Fibroblast of villous mesenchyme (primary cell): ENCODE measurements around the gene C6orf52. TPM values are rescaled to one million over a fixed set of nuclear protein-coding genes. Genes with fewer than 3 reads are reported as not detected.

Source experiments
- DNase-seq: peaks from one replicate; pipeline ENCODE4 v3.0.0-alpha.2; 2010; ENCODE audit warnings: low read depth
- H3K4me3 ChIP-seq: 2 replicates; pipeline ENCODE4 v1.5.1; 2011; ENCODE audit warnings: low read depth, mild to moderate bottlenecking, low read length
- small RNA-seq: library from RNA; depleted of rRNA; stranded (forward); fragments of <200 nt; gene quantifications from one replicate; pipeline ENCODE3, GENCODE V24; 2012
- total RNA-seq: library from RNA; depleted of rRNA; stranded (reverse); fragments of >200 nt; gene quantifications from 2 replicates; pipeline ENCODE4 v1.2.3, GENCODE V29; 2012
- TF ChIP-seq, protein P1 (sequence below): IDR thresholded peaks from 2 replicates; pipeline ENCODE4 v1.5.1; 2012; ENCODE audit warnings: low read depth, mild to moderate bottlenecking, low read length; ENCODE audit not compliant: insufficient read depth

The C6orf52 gene
- total RNA-seq, 1 donor, result not detected

DNA sequence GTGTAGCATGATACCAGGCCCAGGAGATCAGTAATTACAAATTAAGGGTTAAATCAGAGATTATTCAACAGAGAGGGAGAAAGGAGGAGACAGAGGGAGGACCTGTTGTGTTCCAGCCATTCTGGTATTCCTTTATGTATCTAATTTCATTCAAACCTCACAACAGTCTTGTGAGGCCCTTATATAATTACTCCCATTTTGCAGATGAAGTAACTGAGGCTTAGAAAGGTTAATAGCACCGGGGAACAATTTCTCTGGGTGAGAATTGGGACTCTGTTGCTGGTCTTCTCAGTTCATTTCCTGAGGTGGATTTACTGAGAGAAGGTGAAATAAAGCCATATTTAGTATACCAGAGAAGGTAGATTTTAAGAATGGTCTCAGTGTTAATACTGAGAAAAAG is 66.6 kb downstream of the C6orf52 start:
- TF ChIP-seq, protein P1, sequence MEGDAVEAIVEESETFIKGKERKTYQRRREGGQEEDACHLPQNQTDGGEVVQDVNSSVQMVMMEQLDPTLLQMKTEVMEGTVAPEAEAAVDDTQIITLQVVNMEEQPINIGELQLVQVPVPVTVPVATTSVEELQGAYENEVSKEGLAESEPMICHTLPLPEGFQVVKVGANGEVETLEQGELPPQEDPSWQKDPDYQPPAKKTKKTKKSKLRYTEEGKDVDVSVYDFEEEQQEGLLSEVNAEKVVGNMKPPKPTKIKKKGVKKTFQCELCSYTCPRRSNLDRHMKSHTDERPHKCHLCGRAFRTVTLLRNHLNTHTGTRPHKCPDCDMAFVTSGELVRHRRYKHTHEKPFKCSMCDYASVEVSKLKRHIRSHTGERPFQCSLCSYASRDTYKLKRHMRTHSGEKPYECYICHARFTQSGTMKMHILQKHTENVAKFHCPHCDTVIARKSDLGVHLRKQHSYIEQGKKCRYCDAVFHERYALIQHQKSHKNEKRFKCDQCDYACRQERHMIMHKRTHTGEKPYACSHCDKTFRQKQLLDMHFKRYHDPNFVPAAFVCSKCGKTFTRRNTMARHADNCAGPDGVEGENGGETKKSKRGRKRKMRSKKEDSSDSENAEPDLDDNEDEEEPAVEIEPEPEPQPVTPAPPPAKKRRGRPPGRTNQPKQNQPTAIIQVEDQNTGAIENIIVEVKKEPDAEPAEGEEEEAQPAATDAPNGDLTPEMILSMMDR, result no peak
- no peak for DNase-seq
- H3K4me3 ChIP-seq, result no peak overlapping the region

DNA sequence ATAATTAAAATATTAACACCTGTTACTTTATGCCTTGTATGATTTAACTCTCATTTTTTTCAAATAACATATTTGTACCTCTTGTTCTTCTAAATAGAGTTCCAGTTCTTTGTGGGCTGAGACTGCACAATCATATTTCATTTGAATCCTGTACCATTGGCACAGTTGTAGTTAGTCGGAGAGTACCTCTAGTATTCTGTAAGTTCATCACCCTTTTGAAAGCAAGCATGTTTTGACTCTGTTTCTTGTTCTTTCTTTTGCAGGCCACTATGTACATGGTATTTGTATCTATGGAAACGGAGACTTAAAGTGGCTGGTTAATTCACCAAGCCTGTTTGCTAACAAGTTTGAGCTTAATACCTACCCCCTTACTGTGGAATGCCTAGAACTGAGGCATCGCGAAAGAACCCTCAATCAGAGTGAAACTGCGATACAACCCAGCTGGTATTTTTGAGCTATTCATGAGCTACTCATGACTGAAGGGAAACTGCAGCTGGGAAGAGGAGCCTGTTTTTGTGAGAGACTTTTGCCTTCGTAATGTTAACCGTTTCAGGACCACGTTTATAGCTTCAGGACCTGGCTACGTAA is 68.2 kb downstream of the C6orf52 start:
- no peak for DNase-seq
- no peak overlapping the region for H3K4me3 ChIP-seq
- TF ChIP-seq, protein P1, result no peak

DNA sequence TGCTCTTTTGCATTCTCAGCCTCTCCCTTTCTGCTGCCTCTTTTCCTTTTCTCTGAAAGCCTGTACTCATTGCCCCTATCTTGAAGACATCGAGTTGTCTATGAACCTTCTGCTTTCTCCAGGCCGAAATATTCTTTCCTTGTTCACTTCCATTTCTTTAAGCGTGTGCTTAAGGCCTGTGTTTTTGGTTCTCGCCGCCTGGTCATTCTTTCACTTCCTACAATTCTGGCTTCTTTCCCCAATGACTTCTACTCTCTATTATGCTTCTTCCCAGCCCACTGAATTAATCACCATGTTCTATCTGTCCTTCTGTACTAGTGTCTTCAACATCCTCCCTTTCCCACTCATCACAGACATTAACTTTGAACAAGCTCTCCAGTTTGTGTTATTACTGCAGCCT is 69.6 kb downstream of the C6orf52 start:
- no peak for DNase-seq
- TF ChIP-seq, protein P1, result no peak
- H3K4me3 ChIP-seq, result no peak overlapping the region

DNA sequence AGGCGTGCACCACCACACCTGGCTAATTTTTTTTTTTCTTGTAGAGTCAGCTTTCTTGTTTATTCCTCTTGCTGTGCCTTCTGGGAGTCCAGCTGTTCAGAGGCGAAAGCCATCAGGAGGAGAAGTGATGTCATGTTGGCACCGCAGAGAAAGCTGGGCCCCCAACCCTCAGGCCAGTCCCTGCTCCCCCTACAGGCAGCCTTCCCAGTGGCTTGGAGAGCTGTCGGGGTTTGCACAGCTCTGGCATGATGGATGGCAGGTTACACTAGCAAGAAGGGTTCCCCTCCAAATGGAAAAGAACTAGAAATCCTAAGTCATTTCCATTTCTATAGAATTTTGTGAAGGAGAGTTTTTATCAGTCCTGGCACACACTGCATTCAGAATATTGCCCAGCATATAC is 72.6 kb downstream of the C6orf52 start:
- TF ChIP-seq, protein P1, result no peak
- no peak overlapping the region for H3K4me3 ChIP-seq
- no peak for DNase-seq

Small RNA genes lying within 50 kb of the gene (small RNA-seq; reads per million reads assigned to genes)
- not detected for gene RF00019

Other genes starting within 250 kb of the C6orf52 start
- gene GCNT2, start 173.3 kb downstream of the C6orf52 start, total RNA-seq, result under 0.01 TPM in 2 replicates
- 19.0 and 25.5 TPM in 2 replicates for gene PAK1IP1, start 356 bp upstream of the C6orf52 start, total RNA-seq
- gene TMEM14C, start 28.5 kb upstream of the C6orf52 start, total RNA-seq, result 120 and 142 TPM in 2 replicates
- 62.8 and 79.0 TPM in 2 replicates for gene TMEM14B, start 53.2 kb upstream of the C6orf52 start, total RNA-seq
- not detected in 2 replicates for gene MAK, start 143.9 kb upstream of the C6orf52 start, total RNA-seq
- gene GCM2, start 187.4 kb upstream of the C6orf52 start, total RNA-seq, result not detected in 2 replicates
- gene SYCP2L, start 192.4 kb upstream of the C6orf52 start, total RNA-seq, result 0.64 TPM in 1 of 2 replicates, not detected in the other